ENCODE measurements around the gene MRPS14. TPM values are rescaled to one million over a fixed set of nuclear protein-coding genes. Genes with fewer than 3 reads are reported as not detected.

Gene MRPS14
- total RNA-seq, 1 experiment from 2014 or later = 38.1 TPM

DNA sequence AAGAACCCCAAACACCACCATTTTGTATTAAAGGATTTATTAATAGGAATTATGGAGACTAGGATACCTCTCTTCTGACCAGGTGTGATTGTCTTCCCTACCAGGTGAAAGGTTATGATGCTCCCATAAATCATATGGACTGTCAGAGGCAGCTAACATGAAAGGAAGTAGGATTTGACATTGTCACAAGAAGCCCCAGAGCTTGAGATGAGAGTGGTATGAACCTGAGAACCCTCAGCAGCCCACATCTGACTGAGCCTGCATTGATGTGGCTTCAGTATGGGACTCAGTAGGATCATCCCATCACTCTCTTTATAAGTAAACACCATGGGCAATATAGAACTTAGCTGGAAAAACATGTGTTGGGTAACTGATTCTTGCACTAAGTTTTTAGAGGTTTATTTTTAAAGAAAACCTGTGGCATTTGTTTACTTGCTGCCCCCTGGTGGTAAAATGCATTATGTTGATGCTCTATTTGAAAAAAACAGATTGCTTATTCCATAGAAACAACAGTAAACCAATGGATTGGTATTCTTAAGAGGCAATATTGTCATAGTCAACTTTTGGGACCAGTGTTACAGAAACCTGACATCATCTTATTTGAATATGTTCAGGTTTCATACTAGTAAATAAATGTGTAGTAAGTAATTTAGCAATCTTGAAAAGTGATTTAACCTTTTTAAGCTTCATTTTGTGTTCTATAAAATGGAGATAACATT lies 40.1 kb downstream of the MRPS14 start:
- no TSS peak for BruUV-seq (replicated peaks)
- Histone ChIP-seq H3K4me1 (no peaks in the 10 kb centered on the region), H3K27me3 (replicated peaks; ENCODE audit: control insufficient read depth, insufficient read depth, low read length) (no peaks in the 10 kb centered on the region), H3K4me3 (ENCODE audit: low read depth, low read length) (no peak overlapping the region), H3K36me3 (ENCODE audit: control insufficient read depth, insufficient read depth, low read length) (no peaks in the 10 kb centered on the region), H3K9me3 (no peaks in the 10 kb centered on the region)
- TF ChIP-seq, protein P1, sequence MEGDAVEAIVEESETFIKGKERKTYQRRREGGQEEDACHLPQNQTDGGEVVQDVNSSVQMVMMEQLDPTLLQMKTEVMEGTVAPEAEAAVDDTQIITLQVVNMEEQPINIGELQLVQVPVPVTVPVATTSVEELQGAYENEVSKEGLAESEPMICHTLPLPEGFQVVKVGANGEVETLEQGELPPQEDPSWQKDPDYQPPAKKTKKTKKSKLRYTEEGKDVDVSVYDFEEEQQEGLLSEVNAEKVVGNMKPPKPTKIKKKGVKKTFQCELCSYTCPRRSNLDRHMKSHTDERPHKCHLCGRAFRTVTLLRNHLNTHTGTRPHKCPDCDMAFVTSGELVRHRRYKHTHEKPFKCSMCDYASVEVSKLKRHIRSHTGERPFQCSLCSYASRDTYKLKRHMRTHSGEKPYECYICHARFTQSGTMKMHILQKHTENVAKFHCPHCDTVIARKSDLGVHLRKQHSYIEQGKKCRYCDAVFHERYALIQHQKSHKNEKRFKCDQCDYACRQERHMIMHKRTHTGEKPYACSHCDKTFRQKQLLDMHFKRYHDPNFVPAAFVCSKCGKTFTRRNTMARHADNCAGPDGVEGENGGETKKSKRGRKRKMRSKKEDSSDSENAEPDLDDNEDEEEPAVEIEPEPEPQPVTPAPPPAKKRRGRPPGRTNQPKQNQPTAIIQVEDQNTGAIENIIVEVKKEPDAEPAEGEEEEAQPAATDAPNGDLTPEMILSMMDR (IDR thresholded peaks at IDR 0.05; ENCODE audit: insufficient read depth in 1 of 2, low read depth in 1 of 2, low read length in 1 of 2, severe bottlenecking in 1 of 2, unreplicated experiment in 1 of 2) = peak; percentile 39 to 47
- Mint-ChIP-seq H3K27me3 (ENCODE audit: insufficient read depth, unreplicated experiment) (no peaks in the 10 kb centered on the region), H3K36me3 (ENCODE audit: insufficient read depth, unreplicated experiment) (peaks cover 11% of the 10 kb centered on the region), H3K9me3 (ENCODE audit: unreplicated experiment) (no peaks in the 10 kb centered on the region), H3K4me1 (ENCODE audit: low read depth, unreplicated experiment) (peaks cover 6% of the 10 kb centered on the region), H3K27ac (ENCODE audit: unreplicated experiment) (no peak overlapping the region), H3K4me3 (ENCODE audit: unreplicated experiment) (no peak overlapping the region)
- POLR2A ChIA-PET = no interaction called here
- CTCF ChIA-PET = no interaction called here
- peak in 1 of 2 experiments; percentile 39 for DNase-seq
- intact Hi-C loops (cut with micrococcal nuclease; ENCODE audit: unreplicated experiment) = loop anchor here (1.0 kb wide), 2 partner anchors 100 to 213 kb away; no protein-coding TSS in a partner anchor

DNA sequence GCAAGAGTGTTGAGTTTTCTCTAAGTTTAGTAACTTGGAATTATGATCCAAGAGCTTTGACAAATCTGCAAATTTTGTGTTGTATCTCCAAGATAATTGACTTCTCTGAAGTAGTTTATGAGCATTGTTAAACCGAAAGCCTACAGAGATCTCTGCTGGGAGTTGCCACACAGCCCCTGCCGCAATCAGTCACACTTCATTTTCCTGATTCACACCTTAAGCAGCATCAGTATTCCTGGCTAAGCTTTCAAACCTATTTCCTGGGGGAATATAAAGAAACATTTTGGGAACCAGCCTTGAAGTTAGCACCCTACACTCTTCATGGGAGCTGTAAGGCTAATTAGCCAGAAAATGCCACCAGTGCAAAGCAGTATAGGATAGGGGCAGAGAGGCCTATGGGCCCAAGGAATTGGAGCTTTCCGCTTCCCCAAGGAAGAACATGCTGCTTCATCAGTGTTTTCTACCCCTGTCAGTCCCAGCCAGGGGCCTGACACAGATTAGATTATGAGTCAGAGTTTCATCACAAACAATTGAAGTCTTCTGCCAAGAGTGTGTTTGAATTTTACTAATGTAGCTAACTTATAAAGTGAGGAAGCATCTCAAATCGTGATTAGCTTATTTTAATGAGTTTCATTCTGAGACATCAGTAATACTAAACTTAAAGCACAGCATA lies 46.7 kb downstream of the MRPS14 start:
- no peaks in the 10 kb centered on the region for H3K36me3 ChIP-seq (ENCODE audit: control insufficient read depth, insufficient read depth, low read length)
- H3K27me3 ChIP-seq (replicated peaks; ENCODE audit: control insufficient read depth, insufficient read depth, low read length) = no peaks in the 10 kb centered on the region
- H3K4me3 Mint-ChIP-seq (ENCODE audit: unreplicated experiment) = no peak overlapping the region
- intact Hi-C loops (cut with micrococcal nuclease; ENCODE audit: unreplicated experiment) = no loop called here
- DNase-seq = no peak
- no peaks in the 10 kb centered on the region for H3K9me3 Mint-ChIP-seq (ENCODE audit: unreplicated experiment)
- CTCF ChIA-PET = no interaction called here
- POLR2A ChIA-PET = no interaction called here
- no peaks in the 10 kb centered on the region for H3K4me1 ChIP-seq
- no peaks in the 10 kb centered on the region for H3K36me3 Mint-ChIP-seq (ENCODE audit: insufficient read depth, unreplicated experiment)
- TF ChIP-seq, protein P1 (IDR thresholded peaks at IDR 0.05; ENCODE audit: insufficient read depth in 1 of 2, low read depth in 1 of 2, low read length in 1 of 2, severe bottlenecking in 1 of 2, unreplicated experiment in 1 of 2) = no peak
- peaks cover 2% of the 10 kb centered on the region for H3K4me1 Mint-ChIP-seq (ENCODE audit: low read depth, unreplicated experiment)
- H3K4me3 ChIP-seq (ENCODE audit: low read depth, low read length) = no peak overlapping the region
- no peaks in the 10 kb centered on the region for H3K27me3 Mint-ChIP-seq (ENCODE audit: insufficient read depth, unreplicated experiment)
- no peaks in the 10 kb centered on the region for H3K9me3 ChIP-seq
- no TSS peak for BruUV-seq (replicated peaks)
- H3K27ac Mint-ChIP-seq (ENCODE audit: unreplicated experiment) = no peak overlapping the region

DNA sequence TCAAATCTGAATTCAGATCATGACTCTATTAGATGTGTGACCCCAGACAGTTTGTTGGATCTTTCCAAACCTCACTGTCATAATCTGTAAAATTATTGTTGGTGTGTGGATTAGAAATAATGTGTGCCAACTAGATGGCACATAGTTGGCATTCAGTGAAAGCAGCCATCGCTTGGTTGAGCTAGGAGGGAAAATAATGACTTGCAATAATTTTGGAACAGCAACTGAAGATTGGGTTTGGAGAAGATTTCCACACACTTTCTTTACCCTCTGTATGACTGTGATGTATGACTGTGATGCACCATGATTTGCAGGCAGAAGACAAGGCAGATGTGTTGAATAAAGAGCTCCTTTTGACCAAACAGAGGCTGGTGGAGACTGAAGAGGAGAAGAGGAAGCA lies 47.5 kb downstream of the MRPS14 start:
- Mint-ChIP-seq H3K4me1 (ENCODE audit: low read depth, unreplicated experiment) (peaks cover 7% of the 10 kb centered on the region), H3K9me3 (ENCODE audit: unreplicated experiment) (no peaks in the 10 kb centered on the region), H3K4me3 (ENCODE audit: unreplicated experiment) (no peak overlapping the region), H3K36me3 (ENCODE audit: insufficient read depth, unreplicated experiment) (no peaks in the 10 kb centered on the region), H3K27me3 (ENCODE audit: insufficient read depth, unreplicated experiment) (no peaks in the 10 kb centered on the region), H3K27ac (ENCODE audit: unreplicated experiment) (no peak overlapping the region)
- TF ChIP-seq, protein P1 (IDR thresholded peaks at IDR 0.05; ENCODE audit: insufficient read depth in 1 of 2, low read depth in 1 of 2, low read length in 1 of 2, severe bottlenecking in 1 of 2, unreplicated experiment in 1 of 2) = no peak
- ChIA-PET POLR2A (no interaction called here), CTCF (no interaction called here)
- intact Hi-C loops (cut with micrococcal nuclease; ENCODE audit: unreplicated experiment) = no loop called here
- BruUV-seq (replicated peaks) = no TSS peak
- Histone ChIP-seq H3K9me3 (no peaks in the 10 kb centered on the region), H3K4me3 (ENCODE audit: low read depth, low read length) (no peak overlapping the region), H3K4me1 (no peaks in the 10 kb centered on the region), H3K36me3 (ENCODE audit: control insufficient read depth, insufficient read depth, low read length) (no peaks in the 10 kb centered on the region), H3K27me3 (replicated peaks; ENCODE audit: control insufficient read depth, insufficient read depth, low read length) (no peaks in the 10 kb centered on the region)
- DNase-seq = no peak

All from Caco-2 (cell line).